HG03521 (cell line): Measurements from ENCODE around the gene ACACA.
"Not testable (repeated sequence)": the region's sequence is repeated elsewhere in the genome, so short reads cannot be mapped to it uniquely, and the experiment has no call there.

Experiments
- ATAC-seq: cut with Tn5 transposase; IDR thresholded peaks from one replicate; pipeline ENCODE4 v1.9.1; 2021; ENCODE audit warnings: mild to moderate bottlenecking, moderate library complexity; ENCODE audit not compliant: unreplicated experiment

Gene ACACA

GRCh38 chr17:37406635-37407461, at the start of gene ACACA, which contains the start of gene TADA2A:
Gene ACACA (minus strand): TSS chr17:37406836. CDS start chr17:37406299, 537 bp downstream.
Gene TADA2A (plus strand): TSS chr17:37406886. CDS start chr17:37411366, 4,480 bp downstream.
- peak; percentile 83 for ATAC-seq

GRCh38 chr17:37450112-37450511, 43.5 kb upstream of the ACACA start:
- no peak for ATAC-seq

GRCh38 chr17:37447641-37448040, 41.0 kb upstream of the ACACA start:
- no peak for ATAC-seq

- no peak for ATAC-seq
Measured at GRCh38 chr17:37446027-37446426, 39.4 kb upstream of the ACACA start.

- not testable (repeated sequence) for ATAC-seq
Measured at GRCh38 chr17:37441369-37442014, 34.9 kb upstream of the ACACA start.

GRCh38 chr17:37440424-37440823, 33.8 kb upstream of the ACACA start:
- no peak for ATAC-seq

- no peak for ATAC-seq
Measured at GRCh38 chr17:37438141-37438540, 31.5 kb upstream of the ACACA start.

- no peak for ATAC-seq
Measured at GRCh38 chr17:37432671-37433070, 26.0 kb upstream of the ACACA start.

- ATAC-seq: no peak
Measured at GRCh38 chr17:37430051-37430627, 23.5 kb upstream of the ACACA start.

- ATAC-seq: no peak
Measured at GRCh38 chr17:37429453-37429852, 22.8 kb upstream of the ACACA start.

- no peak for ATAC-seq
Measured at GRCh38 chr17:37429039-37429438, 22.4 kb upstream of the ACACA start.

- ATAC-seq: no peak
Measured at GRCh38 chr17:37425268-37425667, 18.6 kb upstream of the ACACA start.

- ATAC-seq: no peak
Measured at GRCh38 chr17:37422971-37423625, 16.5 kb upstream of the ACACA start.

- ATAC-seq: no peak
Measured at GRCh38 chr17:37417852-37418251, 11.2 kb upstream of the ACACA start.

GRCh38 chr17:37413875-37414519, 7.4 kb upstream of the ACACA start:
- ATAC-seq: no peak

- no peak for ATAC-seq
Measured at GRCh38 chr17:37410357-37410756, 3.7 kb upstream of the ACACA start.

- not testable (repeated sequence) for ATAC-seq
Measured at GRCh38 chr17:37408145-37408479, 1.5 kb upstream of the ACACA start.

- ATAC-seq: peak; percentile 18
Measured at GRCh38 chr17:37405955-37406634, 541 bp downstream of the ACACA start.

- ATAC-seq: not testable (repeated sequence)
Measured at GRCh38 chr17:37405522-37405921, 1.1 kb downstream of the ACACA start.

GRCh38 chr17:37400505-37400904, 6.1 kb downstream of the ACACA start:
- ATAC-seq: no peak
